ENCODE results near the gene POLR1A.

The POLR1A gene

GRCh38 chr2:86065512-86065911, 40.2 kb downstream of the POLR1A start:
- DNase-seq (ENCODE audit: low read depth in 1 of 2, low spot score in 1 of 2): no peak

- no peak for DNase-seq (ENCODE audit: low read depth in 1 of 2, low spot score in 1 of 2)
These were observed 41.7 kb downstream of the POLR1A start for GRCh38 chr2:86064006-86064405.

- no peak for DNase-seq (ENCODE audit: low read depth in 1 of 2, low spot score in 1 of 2)
These were observed 43.6 kb downstream of the POLR1A start for GRCh38 chr2:86062043-86062442.

- no peak for DNase-seq (ENCODE audit: low read depth in 1 of 2, low spot score in 1 of 2)
These were observed 48.9 kb downstream of the POLR1A start for GRCh38 chr2:86056590-86057331.

GRCh38 chr2:86055314-86055713, 50.4 kb downstream of the POLR1A start:
- DNase-seq (ENCODE audit: low read depth in 1 of 2, low spot score in 1 of 2): no peak

- no peak for DNase-seq (ENCODE audit: low read depth in 1 of 2, low spot score in 1 of 2)
These were observed 51.1 kb downstream of the POLR1A start for GRCh38 chr2:86054535-86055082.

- no peak for DNase-seq (ENCODE audit: low read depth in 1 of 2, low spot score in 1 of 2)
These were observed 52.5 kb downstream of the POLR1A start for GRCh38 chr2:86053166-86053565.

- DNase-seq (ENCODE audit: low read depth in 1 of 2, low spot score in 1 of 2): no peak
These were observed 53.0 kb downstream of the POLR1A start for GRCh38 chr2:86052676-86053075.

GRCh38 chr2:86052265-86052664, 53.4 kb downstream of the POLR1A start:
- DNase-seq (ENCODE audit: low read depth in 1 of 2, low spot score in 1 of 2): no peak

GRCh38 chr2:86050301-86050700, 55.4 kb downstream of the POLR1A start:
- DNase-seq (ENCODE audit: low read depth in 1 of 2, low spot score in 1 of 2): no peak

GRCh38 chr2:86049529-86049928, 56.2 kb downstream of the POLR1A start:
- no peak for DNase-seq (ENCODE audit: low read depth in 1 of 2, low spot score in 1 of 2)

- DNase-seq (ENCODE audit: low read depth in 1 of 2, low spot score in 1 of 2): no peak
These were observed 56.8 kb downstream of the POLR1A start for GRCh38 chr2:86048888-86049287.

GRCh38 chr2:86048383-86048701, 57.3 kb downstream of the POLR1A start:
- DNase-seq (ENCODE audit: low read depth in 1 of 2, low spot score in 1 of 2): no peak

- DNase-seq (ENCODE audit: low read depth in 1 of 2, low spot score in 1 of 2): no peak
These were observed 57.9 kb downstream of the POLR1A start for GRCh38 chr2:86047575-86048382.

GRCh38 chr2:86045541-86045940, 60.1 kb downstream of the POLR1A start:
- no peak for DNase-seq (ENCODE audit: low read depth in 1 of 2, low spot score in 1 of 2)

GRCh38 chr2:86044614-86045013, 61.1 kb downstream of the POLR1A start:
- no peak for DNase-seq (ENCODE audit: low read depth in 1 of 2, low spot score in 1 of 2)

- no peak for DNase-seq (ENCODE audit: low read depth in 1 of 2, low spot score in 1 of 2)
These were observed 61.6 kb downstream of the POLR1A start for GRCh38 chr2:86044045-86044444.

- DNase-seq (ENCODE audit: low read depth in 1 of 2, low spot score in 1 of 2): no peak
These were observed 63.2 kb downstream of the POLR1A start for GRCh38 chr2:86042256-86043168.

GRCh38 chr2:86039963-86040655, 65.6 kb downstream of the POLR1A start:
- no peak for DNase-seq (ENCODE audit: low read depth in 1 of 2, low spot score in 1 of 2)

- DNase-seq (ENCODE audit: low read depth in 1 of 2, low spot score in 1 of 2): no peak
These were observed 66.3 kb downstream of the POLR1A start for GRCh38 chr2:86039178-86039962.

All from activated CD4-positive, alpha-beta T cell treated with anti-CD3 and anti-CD28 coated beads, Interleukin-2, amount 50 U/mL, for 24 hours (primary cell).